ENCODE measurements around the gene ZBTB8B.
"Not testable (repeated sequence)": the region's sequence is repeated elsewhere in the genome, so short reads cannot be mapped to it uniquely, and the experiment has no call there.

Gene ZBTB8B

DNA sequence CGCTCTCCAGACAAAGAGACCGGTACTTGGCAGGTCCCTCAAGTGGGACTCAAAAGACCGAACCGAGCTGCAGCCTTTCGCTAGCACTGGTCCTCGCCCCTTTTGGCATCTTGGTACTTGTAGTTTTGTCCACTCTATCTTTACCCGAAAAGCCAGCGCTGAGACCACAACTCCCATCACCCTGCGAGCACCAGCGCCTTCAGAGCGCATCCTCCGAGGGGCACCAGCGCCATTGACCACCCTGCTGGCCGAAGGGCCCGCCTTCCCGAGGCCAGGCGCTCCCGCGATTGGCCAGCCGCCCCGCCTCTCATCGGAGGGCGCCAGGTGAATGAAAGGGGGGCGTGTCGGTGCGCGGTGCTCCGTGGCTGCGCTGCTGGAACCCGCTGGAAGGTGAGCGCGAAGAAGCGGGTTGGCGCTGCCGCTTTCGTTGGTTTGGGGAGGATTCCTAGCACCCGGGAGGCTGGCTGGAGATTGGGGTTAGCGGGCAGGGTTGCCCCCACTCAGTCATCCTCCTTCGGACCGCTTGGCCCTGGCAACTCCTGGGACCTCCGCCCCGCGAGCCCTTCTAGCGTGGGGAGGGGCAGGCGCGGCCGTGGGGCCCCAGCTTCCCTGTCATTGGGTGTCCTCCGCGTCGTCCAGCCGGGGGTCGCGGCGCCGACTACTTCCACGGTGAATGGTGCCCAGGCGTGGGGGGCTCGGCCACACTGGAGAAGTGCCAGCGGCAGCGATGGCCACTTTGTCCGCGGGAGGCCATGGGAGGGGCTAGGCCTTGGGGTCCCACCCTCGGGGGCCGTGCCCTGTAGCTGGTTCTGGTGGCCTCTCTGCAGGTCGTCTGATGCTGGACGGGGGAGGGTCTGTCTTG is at the start of gene ZBTB8B:
TSS of gene ZBTB8B (plus strand) at position 357 of the 862 bp plus-strand sequence. CDS start 5,553 bp downstream, outside the sequence.
- H3K36me3 Mint-ChIP-seq: peaks cover 1% of the 10 kb centered on the region
- DNase-seq: peak; percentile 41
- CTCF ChIA-PET: interaction anchor here (0.6 kb wide), 1 partner anchor 429 kb away, joined by 3 read pairs; no protein-coding TSS in a partner anchor
- H3K27ac Mint-ChIP-seq: no peak within 1 kb of the TSS
- peaks cover 12% of the 10 kb centered on the region for H3K4me1 Mint-ChIP-seq
- H3K9me3 Mint-ChIP-seq: no peaks in the 10 kb centered on the region
- H3K27me3 Mint-ChIP-seq: peaks cover 74% of the 10 kb centered on the region
- peak within 1 kb of the TSS; percentile 41 for H3K4me3 Mint-ChIP-seq

DNA sequence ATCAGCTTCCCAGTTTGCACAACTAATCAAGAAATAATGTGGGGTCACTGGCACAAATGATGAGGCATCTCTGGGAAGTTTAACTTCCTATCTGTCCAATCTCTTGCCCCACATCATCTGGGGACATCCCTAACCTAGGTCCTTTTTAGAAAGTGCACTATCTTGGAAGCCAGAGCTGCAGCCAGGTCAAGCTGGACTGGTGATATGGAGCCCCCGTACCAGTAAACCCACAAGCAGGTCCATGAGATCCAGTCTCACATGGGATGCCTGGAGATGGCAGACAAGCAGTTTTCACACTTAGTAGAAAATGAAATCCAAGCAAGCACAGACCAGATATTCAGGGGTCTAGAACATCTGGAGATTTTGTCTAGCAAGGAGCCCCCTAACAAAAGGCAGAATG is 43.1 kb upstream of the ZBTB8B start:
- Mint-ChIP-seq H3K4me1 (no peaks in the 10 kb centered on the region), H3K27ac (no peak overlapping the region), H3K36me3 (no peaks in the 10 kb centered on the region), H3K27me3 (peaks cover 40% of the 10 kb centered on the region), H3K4me3 (no peak overlapping the region), H3K9me3 (no peaks in the 10 kb centered on the region)
- CTCF ChIA-PET: interaction anchor here (1.0 kb wide), 1 partner anchor 20 kb away, joined by 3 read pairs; no protein-coding TSS in a partner anchor
- no peak for DNase-seq

DNA sequence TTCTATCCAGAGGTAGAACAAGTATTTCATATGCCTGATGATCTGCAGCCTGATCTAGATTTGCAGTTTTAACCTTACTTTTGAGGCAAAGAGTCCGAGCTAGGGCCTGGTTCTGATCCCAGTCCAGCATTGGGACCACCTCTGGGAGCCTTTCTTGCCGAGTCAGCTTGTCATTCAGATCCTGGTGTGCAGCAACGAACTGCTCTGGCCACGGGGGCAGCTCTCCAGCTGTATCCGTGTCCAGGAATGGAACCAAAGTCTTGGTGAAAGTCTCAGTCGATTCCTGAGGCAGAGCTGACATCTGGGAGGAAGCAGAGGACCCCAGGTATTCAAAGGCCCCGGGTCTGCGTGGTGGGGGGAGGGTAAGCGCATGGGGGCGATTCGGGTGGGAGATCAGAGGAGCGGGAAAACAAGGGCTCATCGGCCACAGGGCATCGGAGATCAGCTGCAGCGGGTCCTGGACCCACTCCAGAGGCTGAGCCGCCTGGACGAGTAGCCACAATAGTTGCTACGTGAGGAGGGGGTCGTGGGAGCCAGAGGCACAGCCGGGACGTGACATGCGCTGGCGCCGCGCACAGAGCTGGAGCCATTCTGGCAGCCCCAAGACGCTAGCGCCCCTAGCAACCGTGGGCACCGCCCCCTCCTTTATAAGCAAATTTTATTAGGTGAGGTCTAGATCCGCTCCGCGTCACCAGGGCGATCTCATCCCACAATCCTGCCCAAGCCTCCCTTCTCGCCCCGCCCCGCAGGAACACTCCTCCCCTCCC is 38.2 kb upstream of the ZBTB8B start:
- no peak overlapping the region for H3K27ac Mint-ChIP-seq
- H3K4me3 Mint-ChIP-seq: no peak overlapping the region
- no peak for DNase-seq
- no peaks in the 10 kb centered on the region for H3K36me3 Mint-ChIP-seq
- H3K4me1 Mint-ChIP-seq: no peaks in the 10 kb centered on the region
- H3K9me3 Mint-ChIP-seq: no peaks in the 10 kb centered on the region
- CTCF ChIA-PET: interaction anchor here (3.6 kb wide), 1 partner anchor 26 kb away, joined by 17 read pairs; no protein-coding TSS in a partner anchor
- peaks cover 79% of the 10 kb centered on the region for H3K27me3 Mint-ChIP-seq

DNA sequence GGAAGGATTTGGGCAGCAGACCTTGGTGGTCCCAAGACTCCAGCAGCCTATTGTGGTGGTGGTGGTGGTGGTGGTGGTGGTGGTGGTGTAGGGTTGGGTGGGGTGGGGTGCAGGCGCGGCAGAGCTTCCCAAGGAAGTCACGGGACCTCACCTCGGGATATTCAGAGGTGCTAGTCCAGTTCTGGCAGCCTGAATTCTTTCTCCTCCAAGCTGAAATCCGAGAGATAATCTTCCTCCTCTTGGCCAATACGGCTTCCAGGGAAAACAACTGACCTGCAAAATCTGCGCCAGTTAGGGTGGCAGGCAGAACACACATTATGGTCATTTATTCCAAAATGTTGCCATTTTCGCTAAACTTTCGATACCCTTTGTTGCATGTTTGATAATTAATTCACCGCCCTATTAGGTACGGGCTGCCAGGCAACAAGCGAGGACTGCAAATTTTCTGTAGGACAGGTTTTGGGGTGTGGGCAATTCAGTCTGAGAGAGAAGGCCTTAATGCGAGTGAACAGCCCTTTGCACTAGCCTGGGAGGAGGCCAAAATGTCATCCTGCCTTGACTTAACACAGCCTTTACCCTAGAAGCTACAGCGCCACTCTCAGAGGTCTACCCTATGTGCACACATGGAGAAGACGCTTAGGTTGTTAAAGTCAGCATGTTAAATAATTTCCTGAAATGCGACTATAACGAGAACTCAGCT is 37.5 kb upstream of the ZBTB8B start:
- no peak for DNase-seq
- H3K9me3 Mint-ChIP-seq: no peaks in the 10 kb centered on the region
- no peak overlapping the region for H3K4me3 Mint-ChIP-seq
- H3K36me3 Mint-ChIP-seq: no peaks in the 10 kb centered on the region
- H3K4me1 Mint-ChIP-seq: no peaks in the 10 kb centered on the region
- CTCF ChIA-PET: interaction anchor here (3.6 kb wide), 1 partner anchor 26 kb away, joined by 17 read pairs; no protein-coding TSS in a partner anchor
- H3K27ac Mint-ChIP-seq: no peak overlapping the region
- peaks cover 79% of the 10 kb centered on the region for H3K27me3 Mint-ChIP-seq

DNA sequence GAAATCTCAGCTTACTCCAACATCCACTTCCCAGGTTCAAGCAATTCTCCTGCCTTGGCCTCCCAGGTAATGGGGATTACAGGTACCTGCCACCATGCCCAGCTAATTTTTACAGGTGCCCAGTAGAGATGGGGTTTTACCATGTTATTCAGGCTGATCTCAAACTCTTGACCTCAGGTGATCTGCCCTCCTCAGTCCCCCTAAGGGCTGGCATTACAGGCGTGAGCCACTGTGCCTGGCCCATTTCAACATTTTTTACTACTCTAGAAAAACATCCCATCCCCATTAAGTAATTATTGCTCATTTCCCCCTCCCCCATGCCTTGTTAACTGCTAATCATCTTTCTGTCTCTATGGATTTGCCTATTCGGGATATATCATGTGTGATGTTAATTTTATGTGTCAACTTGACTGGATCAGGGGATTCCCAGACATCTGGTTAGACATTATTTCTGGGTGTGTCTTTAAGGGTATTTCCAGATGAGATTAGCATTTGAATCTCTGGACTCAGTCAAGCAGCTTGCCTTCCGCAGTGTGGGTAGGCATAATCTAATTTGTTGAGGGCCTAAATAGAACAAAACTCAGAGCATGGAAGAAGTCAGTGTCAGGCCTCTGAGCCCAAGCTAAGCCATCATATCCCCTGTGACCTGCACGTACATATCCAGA is 33.0 kb upstream of the ZBTB8B start:
- Mint-ChIP-seq H3K27me3 (peaks cover 59% of the 10 kb centered on the region), H3K4me3 (no peak overlapping the region), H3K27ac (no peak overlapping the region), H3K4me1 (no peaks in the 10 kb centered on the region), H3K36me3 (no peaks in the 10 kb centered on the region), H3K9me3 (no peaks in the 10 kb centered on the region)
- CTCF ChIA-PET: no interaction called here
- no peak for DNase-seq

DNA sequence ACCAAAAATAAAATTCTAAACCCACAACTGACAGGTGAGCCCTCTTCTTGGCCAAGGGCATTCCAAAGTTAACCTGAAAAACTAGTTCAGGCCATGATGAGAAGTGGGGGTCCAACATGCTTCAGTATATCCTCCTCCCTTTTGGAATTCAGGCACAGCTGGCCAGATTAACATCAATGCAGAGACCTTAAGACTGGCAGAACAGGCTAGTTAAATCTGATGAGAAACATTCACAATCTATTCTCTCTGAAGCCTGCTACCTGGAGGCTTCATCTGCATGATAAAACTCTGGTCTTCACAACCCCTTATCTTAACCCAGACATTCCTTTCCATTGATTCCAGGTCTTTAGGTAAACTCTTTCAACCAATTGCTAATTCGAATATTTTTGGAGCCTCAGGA is 26.7 kb upstream of the ZBTB8B start:
- no peak overlapping the region for H3K27ac Mint-ChIP-seq
- no peak overlapping the region for H3K4me3 Mint-ChIP-seq
- H3K36me3 Mint-ChIP-seq: no peaks in the 10 kb centered on the region
- DNase-seq: no peak
- CTCF ChIA-PET: interaction anchor here (1.2 kb wide), 1 partner anchor 37 kb away, joined by 3 read pairs; no protein-coding TSS in a partner anchor
- no peaks in the 10 kb centered on the region for H3K4me1 Mint-ChIP-seq
- peaks cover 5% of the 10 kb centered on the region for H3K9me3 Mint-ChIP-seq
- peaks cover 35% of the 10 kb centered on the region for H3K27me3 Mint-ChIP-seq

DNA sequence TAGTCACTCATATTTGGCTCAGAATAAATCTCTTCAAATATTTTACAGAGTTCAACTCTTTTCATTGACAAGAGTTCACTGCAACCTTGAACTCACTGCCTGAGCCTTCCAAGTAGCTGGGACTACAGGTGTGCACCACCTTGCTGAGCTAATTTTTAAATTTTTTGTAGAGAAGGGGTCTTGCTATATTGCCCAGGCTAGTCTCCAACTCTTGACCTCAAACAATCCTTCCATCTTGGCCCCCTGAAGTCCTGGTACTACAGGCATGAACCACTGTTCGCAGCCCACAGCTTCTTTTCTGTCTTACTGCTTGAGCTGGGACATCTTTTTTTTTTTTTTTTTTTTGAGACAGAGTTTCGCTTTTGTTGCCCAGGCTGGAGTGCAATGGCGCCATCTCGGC is 26.1 kb upstream of the ZBTB8B start:
- H3K27me3 Mint-ChIP-seq: peaks cover 29% of the 10 kb centered on the region
- DNase-seq, H3K36me3 Mint-ChIP-seq, H3K4me1 Mint-ChIP-seq, H3K4me3 Mint-ChIP-seq, H3K27ac Mint-ChIP-seq, H3K9me3 Mint-ChIP-seq: not testable (repeated sequence)
- CTCF ChIA-PET: interaction anchor here (1.2 kb wide), 1 partner anchor 38 kb away, joined by 3 read pairs; no protein-coding TSS in a partner anchor

DNA sequence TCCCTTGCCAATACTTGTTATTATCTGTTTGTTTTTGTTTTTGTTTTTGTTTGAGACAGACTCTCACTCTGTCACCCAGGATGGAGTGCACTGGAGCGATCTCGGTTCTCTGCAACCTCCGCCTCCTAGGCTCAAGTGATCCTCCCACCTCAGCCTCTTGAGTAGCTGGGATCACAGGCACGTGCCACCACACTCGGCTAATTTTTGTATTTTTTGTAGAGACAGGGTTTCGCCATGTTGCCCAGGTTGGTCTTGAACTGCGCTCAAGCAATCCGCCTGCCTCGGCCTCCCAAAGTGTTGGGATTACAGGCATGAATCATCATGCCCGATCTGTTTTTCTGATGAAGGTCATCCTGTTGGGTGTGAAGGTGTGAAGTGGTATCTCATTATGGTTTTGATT is 23.4 kb upstream of the ZBTB8B start:
- H3K4me1 Mint-ChIP-seq, DNase-seq, CTCF ChIA-PET, H3K9me3 Mint-ChIP-seq, H3K4me3 Mint-ChIP-seq, H3K27ac Mint-ChIP-seq, H3K36me3 Mint-ChIP-seq: not testable (repeated sequence)
- H3K27me3 Mint-ChIP-seq: peaks cover 39% of the 10 kb centered on the region

DNA sequence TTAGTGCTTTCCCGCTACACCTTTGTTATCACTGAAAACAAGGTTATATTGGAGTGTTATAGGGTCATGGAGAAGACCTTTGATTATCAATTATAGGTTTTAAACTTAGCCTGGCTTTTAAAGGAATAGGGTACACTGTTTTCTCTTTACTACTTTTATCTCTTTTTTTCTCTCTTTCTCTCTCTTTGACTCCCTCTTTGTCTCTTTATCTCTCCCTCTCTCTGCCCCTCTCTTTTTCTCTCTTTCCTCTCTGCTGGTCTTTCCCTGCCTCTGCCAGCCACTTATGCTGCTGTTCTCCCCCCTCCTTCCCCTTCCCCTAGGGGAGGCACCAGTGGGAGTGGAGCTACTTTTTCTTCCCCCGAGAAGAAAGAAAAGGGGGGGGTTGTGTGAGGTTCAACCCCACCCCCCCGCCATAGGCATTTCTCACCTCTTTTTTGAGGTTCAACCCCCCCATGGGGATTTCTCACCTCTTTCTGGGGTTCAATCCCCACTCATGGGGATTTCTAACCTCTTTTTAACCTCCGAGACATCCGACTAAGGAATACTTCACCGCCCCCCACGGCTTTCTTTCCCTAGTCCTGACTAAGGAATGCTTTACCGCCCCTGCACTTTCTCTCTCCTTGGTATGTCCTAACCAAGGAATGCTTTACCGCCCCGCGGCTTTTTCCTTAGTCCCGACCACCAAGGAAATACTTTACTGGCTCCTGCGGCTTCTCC is 17.2 kb upstream of the ZBTB8B start:
- no peak overlapping the region for H3K27ac Mint-ChIP-seq
- H3K4me3 Mint-ChIP-seq: no peak overlapping the region
- no peaks in the 10 kb centered on the region for H3K36me3 Mint-ChIP-seq
- no peaks in the 10 kb centered on the region for H3K4me1 Mint-ChIP-seq
- H3K27me3 Mint-ChIP-seq: peaks cover 61% of the 10 kb centered on the region
- CTCF ChIA-PET: no interaction called here
- no peak for DNase-seq
- H3K9me3 Mint-ChIP-seq: peaks cover 11% of the 10 kb centered on the region

DNA sequence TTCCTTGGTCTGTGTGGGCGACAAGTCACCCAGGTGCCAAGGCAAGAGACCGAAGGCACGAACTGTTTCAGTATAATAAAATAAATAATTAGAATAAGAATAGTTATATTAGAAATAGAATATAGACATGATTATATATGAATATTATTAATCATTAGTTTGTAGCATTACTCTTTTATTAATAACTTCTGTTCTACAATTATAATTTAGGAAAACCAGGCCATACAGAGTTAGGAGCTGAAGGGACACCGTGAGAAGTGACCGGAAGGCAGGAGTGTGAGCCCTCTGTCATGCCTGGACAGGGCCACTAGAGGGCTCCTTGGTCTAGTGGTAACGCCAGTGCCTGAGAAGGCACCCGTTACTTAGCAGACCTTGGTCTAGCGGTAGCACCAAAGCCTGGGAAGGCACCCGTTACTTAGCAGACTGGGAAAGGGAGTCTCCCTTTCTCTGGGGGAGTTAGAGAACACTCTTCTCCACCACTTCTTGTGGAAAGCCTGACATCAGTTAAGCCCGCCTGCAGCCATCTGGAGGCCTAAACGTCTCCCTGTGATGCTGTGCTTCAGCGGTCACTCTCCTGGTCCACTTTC is 16.6 kb upstream of the ZBTB8B start:
- Mint-ChIP-seq H3K27me3 (peaks cover 58% of the 10 kb centered on the region), H3K9me3 (peaks cover 11% of the 10 kb centered on the region)
- DNase-seq: peak; percentile 56
- not testable (repeated sequence) for H3K4me1 Mint-ChIP-seq, H3K27ac Mint-ChIP-seq, H3K36me3 Mint-ChIP-seq, H3K4me3 Mint-ChIP-seq
- CTCF ChIA-PET: interaction anchor here (1.1 kb wide), 1 partner anchor 116 kb away, joined by 3 read pairs; no protein-coding TSS in a partner anchor

DNA sequence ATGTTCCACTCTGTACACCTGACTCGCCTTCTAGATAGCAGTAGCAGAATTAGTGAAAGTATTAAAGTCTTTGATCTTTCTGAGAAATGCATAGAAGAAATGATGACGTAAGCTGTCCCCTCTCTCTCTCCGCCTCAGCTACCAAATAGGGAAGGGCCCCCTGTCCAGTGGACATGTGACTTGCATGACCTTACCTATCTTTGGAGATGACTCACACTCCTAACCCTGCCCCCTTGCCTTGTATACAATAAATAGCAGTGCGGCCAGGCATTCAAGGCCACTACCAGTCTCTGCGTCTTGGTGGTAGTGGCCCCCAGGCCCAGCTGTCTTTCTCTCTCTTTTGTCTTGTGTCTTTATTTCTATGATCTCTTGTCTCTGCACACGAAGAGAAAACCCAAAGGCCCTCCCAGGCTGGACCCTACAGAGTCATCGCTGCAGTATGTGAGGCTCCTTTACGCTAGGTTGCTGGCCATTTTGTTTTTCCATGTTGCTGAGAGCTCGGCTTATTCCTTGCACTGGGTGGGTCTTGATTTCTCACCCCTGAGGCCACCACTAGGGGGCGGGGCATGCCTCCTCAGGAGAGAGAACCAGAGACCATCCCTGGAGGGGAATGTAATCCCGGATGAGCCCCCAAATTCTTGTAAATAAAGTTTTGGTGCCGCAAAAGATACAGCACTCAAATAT is 16.0 kb upstream of the ZBTB8B start:
- H3K27ac Mint-ChIP-seq: no peak overlapping the region
- peaks cover 11% of the 10 kb centered on the region for H3K9me3 Mint-ChIP-seq
- H3K4me1 Mint-ChIP-seq: no peaks in the 10 kb centered on the region
- H3K4me3 Mint-ChIP-seq: no peak overlapping the region
- peaks cover 55% of the 10 kb centered on the region for H3K27me3 Mint-ChIP-seq
- H3K36me3 Mint-ChIP-seq: no peaks in the 10 kb centered on the region
- DNase-seq: peak; percentile 28
- CTCF ChIA-PET: interaction anchor here (0.6 to 1.1 kb wide), 3 partner anchors 47 to 273 kb away, joined by 3 read pairs; no protein-coding TSS in a partner anchor

DNA sequence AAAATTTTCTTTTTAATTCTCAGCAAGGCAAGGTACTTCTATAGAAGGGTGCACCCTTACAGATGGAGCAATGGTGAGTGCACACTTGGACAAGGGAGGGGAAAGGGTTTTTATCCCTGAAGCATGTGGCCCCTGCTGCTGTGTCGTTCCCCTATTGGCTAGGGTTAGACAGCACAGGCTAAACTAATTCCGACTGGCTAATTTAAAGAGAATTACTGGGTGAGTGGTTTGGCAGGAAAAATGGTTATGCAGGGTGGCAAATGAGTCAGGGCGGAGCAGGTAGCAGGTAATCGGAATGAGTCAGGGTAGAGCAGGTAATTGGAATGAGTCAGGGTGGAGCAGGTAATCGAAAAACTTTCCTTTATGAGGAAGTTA is 15.4 kb upstream of the ZBTB8B start:
- not testable (repeated sequence) for H3K36me3 Mint-ChIP-seq, H3K27ac Mint-ChIP-seq, DNase-seq, H3K4me1 Mint-ChIP-seq, H3K4me3 Mint-ChIP-seq
- peaks cover 50% of the 10 kb centered on the region for H3K27me3 Mint-ChIP-seq
- H3K9me3 Mint-ChIP-seq: peaks cover 11% of the 10 kb centered on the region
- CTCF ChIA-PET: interaction anchor here (1.1 kb wide), 2 partner anchors 48 to 115 kb away, joined by 3 read pairs; no protein-coding TSS in a partner anchor
